Measurements from ENCODE around the gene RNU7-1. TPM values are rescaled to one million over a fixed set of nuclear protein-coding genes. Genes with fewer than 3 reads are reported as not detected.

The RNU7-1 gene
- total RNA-seq, 1 donor from 2014 or later, result not detected

DNA sequence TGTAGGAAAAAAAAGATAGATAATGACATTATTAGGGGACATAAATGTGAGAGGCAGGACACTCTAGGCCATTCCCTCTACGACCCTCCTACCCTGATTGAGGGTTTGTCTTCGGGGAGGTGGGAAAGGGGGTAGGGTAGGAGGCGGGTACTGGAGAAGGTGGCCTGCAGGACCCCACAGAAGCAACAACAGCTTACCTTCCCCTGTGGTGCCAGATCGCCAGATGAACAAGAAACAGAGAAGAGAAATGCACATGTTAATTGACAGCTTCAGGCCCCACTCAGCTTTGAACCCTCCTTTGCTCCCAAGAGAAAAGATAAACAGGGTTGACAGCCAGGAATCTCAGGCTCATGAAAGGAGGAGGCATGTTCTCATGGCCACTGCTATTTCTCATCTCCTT, 22.1 kb downstream of the RNU7-1 start:
- DNase-seq, result no peak

DNA sequence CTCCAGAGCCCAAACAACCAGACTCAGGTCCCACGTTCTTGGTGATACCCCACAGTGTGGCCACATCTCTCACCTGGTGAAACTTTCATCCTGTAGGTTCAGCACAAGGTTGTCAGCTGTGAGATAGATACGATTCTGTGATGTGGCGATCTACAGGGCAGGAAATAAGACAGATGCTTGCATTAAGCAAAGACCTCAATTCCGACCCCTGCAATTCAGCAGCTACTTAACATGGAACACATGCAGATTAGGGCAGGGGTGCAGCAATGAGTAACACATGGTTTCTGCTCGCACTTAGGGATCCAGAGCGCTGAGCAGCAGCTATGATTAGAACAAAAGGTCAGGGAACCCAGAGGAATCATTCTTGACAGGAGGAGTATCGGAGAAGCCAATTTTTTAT, 22.7 kb downstream of the RNU7-1 start:
- DNase-seq, result no peak

DNA sequence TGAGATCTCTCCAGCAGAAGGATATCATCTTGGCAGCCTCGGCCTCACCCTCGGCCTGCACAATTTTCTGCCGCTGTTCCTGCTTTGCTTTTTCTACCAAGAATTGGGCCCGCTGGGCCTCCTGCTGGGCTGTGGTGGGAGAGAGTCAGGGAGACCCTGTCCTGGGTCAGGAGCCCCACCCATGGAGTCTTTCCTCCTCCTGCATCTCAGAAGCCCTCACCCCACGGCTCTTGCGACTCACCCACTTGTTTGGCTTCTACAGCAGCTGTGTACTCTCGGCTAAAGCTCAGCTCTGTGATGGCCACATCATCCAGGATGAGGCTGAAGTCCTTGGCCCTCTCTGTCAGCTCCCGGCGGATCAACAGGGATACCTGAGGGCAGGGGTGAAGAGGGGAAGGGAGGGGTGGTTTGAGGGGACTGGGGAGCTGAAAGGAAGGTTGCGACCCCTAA, 24.1 kb downstream of the RNU7-1 start:
- DNase-seq, result no peak

DNA sequence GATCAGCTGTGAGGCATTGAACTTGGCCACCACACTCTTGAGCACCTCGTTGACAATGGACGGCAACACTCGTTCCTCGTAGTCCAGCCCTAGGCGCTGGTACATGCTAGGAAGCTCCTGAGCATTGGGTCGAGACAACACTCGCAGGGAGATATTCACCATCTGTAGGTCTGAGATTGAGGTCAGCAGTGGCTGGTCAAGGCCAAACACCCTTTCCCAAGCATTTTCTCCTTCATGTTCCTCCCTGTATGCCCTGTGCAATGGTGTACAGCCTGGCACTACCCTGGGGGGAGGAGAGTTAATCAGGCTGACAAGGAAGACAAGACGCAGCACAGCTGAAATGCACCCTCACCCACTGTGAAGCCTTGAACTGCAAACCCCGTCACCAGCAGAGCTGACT, 24.8 kb downstream of the RNU7-1 start:
- DNase-seq, result no peak

DNA sequence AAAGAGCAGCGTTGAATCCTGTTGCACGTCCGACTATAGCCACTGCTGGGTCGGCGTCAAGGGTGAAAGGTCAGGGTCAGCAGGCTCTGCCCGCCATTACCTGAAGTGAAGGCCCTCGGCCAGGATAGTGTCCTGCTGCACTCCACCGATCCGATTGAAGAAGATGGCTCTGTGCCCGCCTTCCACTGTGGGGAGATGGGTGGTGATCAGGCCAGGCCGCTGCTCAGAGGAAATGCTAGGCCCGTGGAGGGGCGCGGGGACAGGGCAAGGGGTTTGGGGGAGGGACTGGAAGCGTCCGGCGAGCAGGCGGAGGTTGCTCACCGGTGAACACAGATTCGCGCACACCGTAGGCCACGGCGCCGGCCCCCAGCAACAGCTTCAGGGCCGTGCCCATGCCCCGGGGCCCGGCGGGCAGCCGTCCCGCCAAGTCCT, 26.5 kb downstream of the RNU7-1 start:
- DNase-seq, result no peak

DNA sequence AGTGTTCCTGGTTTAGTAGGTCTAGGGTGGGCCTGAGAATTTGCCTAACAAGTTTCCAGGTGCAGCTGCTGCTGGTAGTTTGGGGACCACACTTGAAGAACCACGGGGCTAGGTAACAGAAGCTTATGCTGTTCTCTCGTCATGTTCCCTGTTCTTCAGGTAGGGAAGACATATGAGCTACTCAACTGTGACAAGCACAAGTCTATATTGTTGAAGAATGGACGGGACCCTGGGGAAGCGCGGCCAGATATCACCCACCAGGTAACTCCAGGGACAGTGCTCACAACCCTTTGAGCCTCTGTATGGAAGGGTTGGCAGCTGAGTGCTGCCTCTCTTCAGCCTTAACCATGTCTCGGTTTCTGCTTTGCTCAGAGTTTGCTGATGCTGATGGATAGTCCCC, 30.6 kb downstream of the RNU7-1 start:
- DNase-seq, result no peak

DNA sequence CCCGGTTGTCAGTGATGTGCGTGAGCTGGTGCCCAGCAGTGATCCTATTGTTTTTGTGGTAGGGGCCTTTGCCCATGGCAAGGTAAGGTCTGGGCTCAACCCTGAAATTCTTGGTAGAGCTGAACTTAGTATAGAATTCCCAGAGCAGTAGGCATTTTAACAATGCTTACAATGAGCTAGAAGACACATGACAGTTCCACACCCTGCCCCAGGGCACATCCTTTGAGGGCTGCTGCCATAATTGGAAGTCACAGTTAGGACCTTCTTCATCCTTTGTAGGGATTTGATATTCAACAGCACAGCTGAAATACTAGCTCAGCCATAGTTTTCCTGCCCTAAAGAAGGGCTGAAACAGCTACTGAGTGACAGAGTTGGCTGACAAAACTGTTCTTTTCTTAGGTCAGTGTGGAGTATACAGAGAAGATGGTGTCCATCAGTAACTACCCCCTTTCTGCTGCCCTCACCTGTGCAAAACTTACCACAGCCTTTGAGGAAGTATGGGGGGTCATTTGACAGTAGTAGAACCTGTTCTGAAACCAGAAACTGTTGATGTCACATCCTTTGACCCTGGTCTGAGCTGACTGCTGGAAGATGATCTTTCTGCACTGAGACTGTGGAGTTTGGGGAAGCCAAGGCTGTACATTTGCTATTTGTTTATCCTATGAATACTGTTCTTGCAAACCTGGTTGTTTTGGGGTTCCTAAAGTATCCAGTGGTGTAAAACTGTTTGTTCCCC, 31.8 kb downstream of the RNU7-1 start:
- DNase-seq, result no peak

DNA sequence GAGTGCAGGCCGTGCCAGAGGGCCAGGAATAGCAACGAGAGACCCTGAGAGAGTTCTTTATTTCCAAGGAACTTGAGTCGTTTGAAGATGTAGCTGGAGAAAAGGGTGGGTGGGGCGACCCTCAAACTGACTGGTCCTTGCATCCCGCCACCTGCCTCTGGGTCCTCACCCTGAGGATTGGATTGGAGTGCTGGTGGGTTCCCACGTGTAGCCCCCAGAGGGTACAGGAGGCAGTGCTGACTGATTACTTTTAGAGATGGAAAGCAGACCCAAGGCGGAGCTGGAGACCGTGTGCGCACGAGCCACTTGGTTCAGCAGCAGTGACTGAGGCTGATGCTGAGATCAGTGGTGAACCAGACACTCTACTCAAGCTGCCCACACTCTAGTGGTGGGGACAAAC, 34.0 kb downstream of the RNU7-1 start:
- DNase-seq, result no peak

DNA sequence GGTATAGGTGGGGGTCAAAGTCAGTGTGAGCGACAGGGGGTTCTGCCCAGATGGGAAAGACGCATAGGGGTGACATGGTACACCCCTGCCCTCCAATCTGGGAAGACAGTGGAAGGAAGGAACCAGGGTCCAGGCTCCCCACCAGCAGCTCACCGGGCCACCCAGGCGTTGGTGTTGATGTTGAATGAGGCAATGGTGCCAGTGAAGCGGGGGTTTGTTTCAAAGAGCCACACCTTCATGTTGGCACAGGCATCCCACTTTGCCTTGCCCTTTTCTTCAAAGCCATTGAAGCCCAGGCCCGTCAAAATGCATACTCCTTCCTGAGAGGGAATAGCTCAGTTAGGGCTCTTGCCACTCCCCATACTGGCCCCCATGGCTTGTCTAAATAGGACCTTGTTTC, 34.6 kb downstream of the RNU7-1 start:
- DNase-seq, result no peak

DNA sequence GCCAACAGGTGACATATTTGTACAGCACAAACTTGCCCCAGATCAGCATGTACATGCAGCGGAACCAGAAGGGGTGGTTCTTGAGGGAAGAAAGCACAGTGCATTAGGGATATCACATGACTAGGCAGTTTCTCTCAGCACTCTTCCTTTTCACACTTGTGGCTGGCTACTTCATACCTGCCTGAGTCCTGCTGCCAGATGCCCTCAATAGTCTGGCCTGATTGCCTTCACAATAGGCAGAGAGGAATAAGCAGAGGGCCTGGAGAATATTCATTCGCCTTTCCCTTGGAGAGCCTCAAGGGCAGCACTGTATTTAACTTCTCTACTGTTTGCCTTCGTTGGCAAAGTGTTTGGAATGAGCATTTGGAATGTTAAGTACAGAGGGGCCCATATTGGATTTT, 35.0 kb downstream of the RNU7-1 start:
- no peak for DNase-seq

DNA sequence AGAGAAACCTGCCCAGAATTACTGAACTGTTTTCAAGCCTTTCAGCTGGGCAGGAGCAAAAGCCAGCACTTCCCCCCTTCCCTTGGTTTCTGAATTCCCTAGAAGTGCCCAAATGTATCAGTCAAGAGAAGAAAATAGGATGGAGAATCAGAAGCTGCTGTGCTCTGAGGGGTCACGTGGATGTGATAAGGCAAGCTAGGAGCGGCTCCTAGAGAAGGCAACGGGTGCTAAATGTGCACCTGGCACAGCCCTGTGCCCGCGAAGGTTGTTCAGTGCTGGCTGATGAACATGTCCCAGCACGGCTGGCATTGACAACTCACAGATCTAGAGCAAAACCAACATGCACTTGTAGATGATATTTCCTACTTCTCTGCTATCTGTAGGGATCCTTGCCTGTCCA, 35.4 kb downstream of the RNU7-1 start:
- DNase-seq, result no peak

DNA sequence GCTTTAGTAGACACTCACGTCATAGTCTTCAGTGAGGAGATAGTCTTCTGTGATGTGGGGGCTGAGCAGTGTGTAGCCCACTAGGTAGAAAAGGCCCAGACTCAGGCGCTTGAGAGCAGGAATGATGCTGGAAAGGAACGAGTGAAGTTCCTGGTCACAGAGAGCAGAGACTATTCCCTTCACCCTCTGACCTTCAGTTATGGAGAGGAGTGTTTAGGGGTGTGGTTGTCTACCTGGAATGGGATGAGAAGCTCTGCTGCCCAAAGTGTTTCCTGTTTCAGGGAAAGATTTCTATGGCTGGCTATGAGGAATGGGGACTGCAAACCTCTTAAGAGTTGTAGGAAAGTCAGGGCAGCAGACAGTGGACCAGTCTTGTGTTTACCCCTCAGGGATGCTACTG, 35.8 kb downstream of the RNU7-1 start:
- no peak for DNase-seq

DNA sequence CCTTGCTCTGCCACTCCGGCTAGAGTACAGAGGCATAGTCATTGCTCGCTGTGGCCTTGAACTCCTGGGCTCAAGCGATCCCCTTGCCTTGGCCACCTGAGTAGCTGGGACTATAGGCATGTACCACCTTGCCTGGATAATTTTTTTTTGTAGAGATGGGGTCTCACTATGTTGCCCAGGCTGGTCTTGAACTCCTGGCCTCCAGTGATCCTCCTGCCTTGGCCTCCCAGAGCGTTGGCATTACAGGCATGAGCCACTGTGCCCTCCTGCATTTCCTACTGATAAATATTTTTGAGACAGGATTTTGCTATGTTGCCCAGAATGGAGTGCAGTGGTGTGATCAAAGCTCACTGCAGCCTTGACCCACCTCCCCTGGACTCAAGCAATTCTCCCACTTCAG, 36.5 kb downstream of the RNU7-1 start:
- no peak for DNase-seq

DNA sequence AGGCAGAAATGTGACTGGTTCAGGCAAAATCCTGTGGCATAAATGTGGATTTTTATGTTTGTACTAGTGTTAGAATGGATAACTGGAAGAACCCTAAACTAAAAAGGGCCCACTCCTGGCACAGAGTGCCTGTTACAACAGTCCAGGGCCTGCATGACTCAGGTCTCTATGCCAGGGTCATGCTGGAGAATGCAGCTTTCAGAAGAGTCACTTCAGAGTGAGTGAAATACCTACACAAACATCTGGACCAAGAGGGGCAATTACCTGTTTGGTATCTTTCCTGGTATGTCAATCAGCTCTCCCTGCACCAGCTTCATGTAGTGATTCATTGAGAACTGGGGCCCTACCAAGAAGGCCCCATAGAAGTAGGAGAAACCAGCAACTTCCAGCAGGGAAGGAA, 37.1 kb downstream of the RNU7-1 start:
- no peak for DNase-seq

DNA sequence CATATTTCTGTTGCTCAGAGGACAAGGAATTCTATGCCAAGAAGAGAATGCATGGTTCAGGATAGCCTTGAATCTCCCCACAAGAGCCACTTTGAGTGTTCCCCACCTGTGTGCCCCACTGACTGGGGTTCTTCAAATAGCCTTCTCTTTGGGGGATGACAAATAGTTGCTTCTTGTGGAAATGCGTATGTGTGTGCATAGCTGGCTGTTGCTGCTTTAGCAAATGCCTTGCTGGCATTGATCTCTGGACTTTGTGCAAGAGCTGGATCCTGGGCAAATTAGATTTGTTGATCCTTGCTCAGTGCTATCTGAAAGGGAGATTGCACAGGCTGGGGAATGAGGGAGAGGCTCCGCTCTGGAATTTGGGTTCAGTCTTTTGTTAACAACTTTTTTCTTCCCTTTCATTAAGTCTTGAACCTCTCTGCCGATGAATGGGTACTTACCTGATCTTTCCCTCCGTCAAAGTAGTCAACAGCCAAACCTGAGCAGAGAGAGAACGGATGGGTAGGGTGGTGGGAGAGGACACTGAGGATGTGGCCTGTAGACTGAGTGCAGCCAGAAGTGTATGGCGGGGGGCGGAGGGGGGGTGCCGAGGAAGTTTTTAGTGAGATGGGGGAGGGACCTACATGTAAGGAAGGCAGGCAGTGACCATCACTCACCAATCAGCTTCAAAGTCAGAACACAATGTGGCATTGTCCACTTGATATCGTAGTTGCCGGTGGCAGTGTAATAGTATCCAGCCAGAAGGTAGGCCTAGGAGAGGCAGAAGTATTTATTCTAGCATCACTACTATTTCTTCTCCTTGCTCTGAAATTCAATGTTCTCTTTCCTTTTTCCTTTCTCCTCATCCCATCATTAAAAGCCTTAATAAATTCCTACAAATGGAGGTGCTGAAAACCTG, 37.8 kb downstream of the RNU7-1 start:
- no peak for DNase-seq

DNA sequence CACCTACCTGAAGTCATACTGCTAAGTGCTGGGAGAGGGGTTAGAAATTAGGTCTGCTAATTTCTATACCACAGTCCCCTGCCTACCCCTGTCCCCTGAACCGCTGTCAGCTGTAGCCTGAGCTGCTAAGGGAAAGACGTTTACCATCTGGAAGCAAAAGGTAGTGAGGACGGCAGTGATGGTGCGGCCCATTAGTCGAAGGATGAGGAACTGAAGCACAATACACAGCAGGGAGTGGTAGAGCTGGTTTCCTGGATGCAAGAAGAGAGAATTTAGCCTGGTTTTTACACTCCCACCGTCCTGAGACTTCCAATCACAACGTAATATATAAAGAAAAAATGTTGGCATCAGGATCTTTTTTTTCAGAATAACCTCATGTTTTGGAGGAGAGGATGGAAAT, 38.9 kb downstream of the RNU7-1 start:
- no peak for DNase-seq

DNA sequence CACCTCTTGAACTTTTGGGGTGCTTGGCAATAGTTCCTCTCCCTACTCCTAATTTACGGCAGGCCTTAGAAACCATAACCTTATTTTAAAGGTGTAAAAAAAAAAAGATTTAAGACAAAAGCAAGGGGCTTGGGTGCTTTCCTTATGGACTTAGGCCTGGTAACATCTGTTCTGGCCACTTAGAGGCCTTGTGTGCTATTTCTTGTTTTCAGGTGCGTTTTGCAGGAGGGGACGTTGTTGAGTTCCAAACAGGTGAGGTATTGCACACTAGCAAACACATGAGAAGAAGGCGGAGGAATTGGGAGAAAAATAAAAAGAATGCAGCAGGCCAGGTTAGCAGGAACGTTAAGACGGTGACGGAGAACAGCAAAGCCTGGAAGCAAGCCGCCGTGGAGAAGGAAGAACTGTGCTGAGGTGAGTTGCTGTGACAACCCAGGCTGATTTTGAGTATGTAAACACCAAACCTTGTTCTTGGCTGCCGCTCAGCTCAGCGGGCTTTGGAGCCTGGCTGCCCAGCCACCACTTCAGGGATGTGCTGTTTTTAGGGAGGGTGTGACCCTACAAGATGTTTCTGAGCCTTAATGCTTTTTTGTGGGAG, 44.4 kb downstream of the RNU7-1 start:
- DNase-seq, result no peak

Small RNAs within 50 kb of the gene (small RNA-seq; reads per million reads assigned to genes)
- gene MIR141 (0.29 reads per million, percentile 10 among the genes with 10 or more reads in this experiment), gene MIR200C (0.09 reads per million), gene RNU7-1 (not detected), gene SCARNA12 (0.84 reads per million, percentile 69 among the genes with 10 or more reads in this experiment)

Other genes with a start within 250 kb of the RNU7-1 start
- 1.2 TPM for gene PIANP, start 243.0 kb upstream of the RNU7-1 start, total RNA-seq
- gene COPS7A, start 219.8 kb upstream of the RNU7-1 start, total RNA-seq, result 37.1 TPM
- gene MLF2, start 190.7 kb upstream of the RNU7-1 start, total RNA-seq, result 81.4 TPM
- gene PTMS, start 177.5 kb upstream of the RNU7-1 start, total RNA-seq, result 26.8 TPM
- not detected for gene LAG3, start 171.3 kb upstream of the RNU7-1 start, total RNA-seq
- 2.3 TPM for gene CD4, start 154.3 kb upstream of the RNU7-1 start, total RNA-seq
- gene GPR162, start 122.0 kb upstream of the RNU7-1 start, total RNA-seq, result 61.3 TPM
- 11.2 TPM for gene P3H3, start 115.4 kb upstream of the RNU7-1 start, total RNA-seq
- 0.94 TPM for gene GNB3, start 102.9 kb upstream of the RNU7-1 start, total RNA-seq
- gene CDCA3, start 92.5 kb upstream of the RNU7-1 start, total RNA-seq, result 3.9 TPM
- gene USP5, start 91.7 kb upstream of the RNU7-1 start, total RNA-seq, result 66.8 TPM
- 179 TPM for gene TPI1, start 76.3 kb upstream of the RNU7-1 start, total RNA-seq
- gene SPSB2, start 70.5 kb upstream of the RNU7-1 start, total RNA-seq, result 2.8 TPM
- gene LRRC23, start 39.0 kb upstream of the RNU7-1 start, total RNA-seq, result 7.6 TPM
- 137 TPM for gene ENO2, start 29.2 kb upstream of the RNU7-1 start, total RNA-seq
- 9.2 TPM for gene ATN1, start 15.9 kb upstream of the RNU7-1 start, total RNA-seq
- gene C12orf57, start 206 bp downstream of the RNU7-1 start, total RNA-seq, result 243 TPM
- gene PTPN6, start 7.5 kb downstream of the RNU7-1 start, total RNA-seq, result 3.1 TPM
- gene PHB2, start 26.8 kb downstream of the RNU7-1 start, total RNA-seq, result 102 TPM
- gene EMG1, start 27.1 kb downstream of the RNU7-1 start, total RNA-seq, result 26.0 TPM
- gene LPCAT3, start 74.7 kb downstream of the RNU7-1 start, total RNA-seq, result 6.6 TPM
- 10.8 TPM for gene C1S, start 116.9 kb downstream of the RNU7-1 start, total RNA-seq
- gene C1R, start 148.6 kb downstream of the RNU7-1 start, total RNA-seq, result 2.5 TPM
- 3.4 TPM for gene C1RL, start 165.4 kb downstream of the RNU7-1 start, total RNA-seq
- not detected for gene RBP5, start 185.1 kb downstream of the RNU7-1 start, total RNA-seq
- gene CLSTN3, start 186.6 kb downstream of the RNU7-1 start, total RNA-seq, result 60.5 TPM
- gene PEX5, start 245.9 kb downstream of the RNU7-1 start, total RNA-seq, result 71.1 TPM

Data from occipital lobe (tissue), 3 donors.